Left lung (tissue), 10 donors: Measurements from ENCODE around the gene SGMS2. TPM values are rescaled to one million over a fixed set of nuclear protein-coding genes. Genes with fewer than 3 reads are reported as not detected.
"Not testable (repeated sequence)": the region's sequence is repeated elsewhere in the genome, so short reads cannot be mapped to it uniquely, and the experiment has no call there.

ENCODE experiments used
- ATAC-seq: fragments of 200-7000 bp; cut with Tn5 transposase; one replicate; pipeline ENCODE4 v1.9.1; 2020; ENCODE audit warnings: moderate library complexity
- DNase-seq, 4 donors: peaks; one replicate each; pipeline ENCODE4 v3.0.0-alpha.2; 2013 to 2020
- H3K27ac ChIP-seq, 2 donors: fragments of 200-600 bp; sonication (generic) in 1 of 2; one replicate each; pipeline versions ENCODE4 v1.5.0 to v1.8.0; 2020 to 2021
- H3K27me3 ChIP-seq, 2 donors: fragments of 200-600 bp; sonication (generic) in 1 of 2; one replicate each; pipeline versions ENCODE4 v1.5.0 to v1.8.0; 2020 to 2021
- H3K36me3 ChIP-seq, 2 donors: fragments of 200-600 bp; sonication (generic) in 1 of 2; one replicate each; pipeline versions ENCODE4 v1.5.0 to v1.8.0; 2020 to 2021
- H3K4me1 ChIP-seq, 2 donors: fragments of 200-600 bp; one replicate each; pipeline ENCODE4 v1.8.0; 2021
- H3K4me3 ChIP-seq, 2 donors: fragments of 200-600 bp; sonication (generic) in 1 of 2; one replicate each; pipeline versions ENCODE4 v1.5.0 to v1.8.0; 2020 to 2021; ENCODE audit warnings: mild to moderate bottlenecking in 1 of 2
- H3K9me3 ChIP-seq, 2 donors: fragments of 200-600 bp; sonication (generic) in 1 of 2; one replicate each; pipeline versions ENCODE4 v1.5.0 to v1.8.0; 2020 to 2021
- CTCF ChIP-seq, 2 donors: fragments of 200-600 bp; sonication (generic) in 1 of 2; IDR thresholded peaks; one replicate each; pipeline versions ENCODE4 v1.5.0 to v1.8.0; 2021; ENCODE audit warnings: antibody characterized with exemption in 2 of 2
- intact Hi-C, 2 donors: fragments of 100-400 bp; cut with DNase I; formaldehyde crosslinking; loops; one replicate each; pipeline versions ENCODE4 v1.11.2 to v1.14.2; 2022
- polyA plus RNA-seq, 6 donors: library from polyadenylated mRNA; unstranded; fragments of 120-200 nt; gene quantifications; one replicate each; pipeline ENCODE4 v1.2.1, GENCODE V29; 2013; ENCODE audit not compliant: insufficient read length in 6 of 6
- total RNA-seq, 2 donors: library from RNA; stranded (reverse); fragmentation: NEBNext Ultra II Directional; extraction: Animal tissue kit (Norgen Biotek cat#: 25700); gene quantifications; one replicate each; pipeline ENCODE4 v1.2.1, GENCODE V29; 2021
- donor health status: DM: no; HTN: yes; CAD: no.
- donor health status: DM: no; HTN: no; CAD: no.

SGMS2 gene
- total and polyA plus RNA-seq, 8 donors: 11.7 to 106 (median 17.1) TPM

- Histone ChIP-seq H3K27me3 (no peaks in the 10 kb centered on the region), H3K4me3 (no peak overlapping the region), H3K36me3 (peaks cover 2 to 30% of the 10 kb centered on the region in 2 donors), H3K9me3 (no peaks in the 10 kb centered on the region), H3K27ac (no peak overlapping the region), H3K4me1 (no peaks in the 10 kb centered on the region)
- ATAC-seq (no peak), DNase-seq (no peak)
- intact Hi-C loops: no loop called here
- no peak for TF ChIP-seq CTCF (IDR thresholded peaks at IDR 0.05)
Observed at GRCh38 chr4:107902715-107903114, 78.0 kb downstream of the SGMS2 start.

DNA sequence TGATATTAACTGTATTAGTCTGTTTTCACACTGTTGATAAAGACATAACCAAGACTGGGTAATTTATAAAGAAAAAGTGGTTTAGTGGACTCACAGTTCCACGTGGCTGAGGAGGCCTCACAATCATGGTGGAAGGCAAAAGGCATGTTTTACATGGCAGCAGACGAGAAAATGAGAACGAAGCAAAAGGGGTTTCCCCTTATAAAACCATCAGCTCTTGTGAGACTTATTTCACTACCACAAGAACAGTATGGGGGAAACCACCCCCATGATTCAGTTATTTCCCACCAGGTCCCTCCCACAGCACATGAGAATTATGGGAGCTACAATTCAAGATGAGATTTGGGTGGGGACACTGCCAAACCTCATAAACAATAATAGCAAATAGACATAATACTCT, 80.3 kb downstream of the SGMS2 start:
- ATAC-seq, H3K27me3 ChIP-seq, H3K4me1 ChIP-seq, H3K4me3 ChIP-seq, intact Hi-C loops, DNase-seq, H3K9me3 ChIP-seq, H3K27ac ChIP-seq: not testable (repeated sequence)
- peaks cover 2 to 45% of the 10 kb centered on the region in 2 donors for H3K36me3 ChIP-seq

- no peak overlapping the region for H3K4me3 ChIP-seq
Observed at GRCh38 chr4:107906458-107907100, 81.8 kb downstream of the SGMS2 start.

DNA sequence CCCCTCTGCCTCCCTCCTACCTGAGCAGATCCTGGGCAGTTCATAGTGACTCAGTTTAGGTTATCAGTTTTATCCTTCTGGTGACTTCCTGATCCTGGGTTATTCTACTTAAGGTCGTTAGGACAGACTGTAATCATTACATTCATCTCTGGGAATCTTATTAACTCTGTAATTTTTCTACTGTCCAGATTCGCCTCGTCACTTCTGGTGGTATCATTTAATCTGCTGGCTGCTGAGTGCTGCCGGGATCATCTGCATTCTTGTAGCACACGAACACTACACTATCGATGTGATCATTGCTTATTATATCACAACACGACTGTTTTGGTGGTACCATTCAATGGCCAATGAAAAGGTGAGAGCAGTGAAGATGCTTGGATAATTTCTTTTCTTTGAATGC, 83.6 kb downstream of the SGMS2 start:
- no peak for DNase-seq
- TF ChIP-seq CTCF (IDR thresholded peaks at IDR 0.05): no peak
- Histone ChIP-seq H3K27me3 (no peaks in the 10 kb centered on the region), H3K27ac (no peak overlapping the region), H3K4me3 (no peak overlapping the region), H3K4me1 (peaks cover 0 to 3% of the 10 kb centered on the region in 2 donors), H3K9me3 (no peaks in the 10 kb centered on the region), H3K36me3 (peaks cover 2 to 42% of the 10 kb centered on the region in 2 donors)
- no peak for ATAC-seq
- intact Hi-C loops: no loop called here

More at GRCh38 chr4:107906458-107907100, 81.8 kb downstream of the SGMS2 start:
- TF ChIP-seq CTCF (IDR thresholded peaks at IDR 0.05): no peak
- Histone ChIP-seq H3K4me1 (no peaks in the 10 kb centered on the region), H3K27me3 (no peaks in the 10 kb centered on the region), H3K27ac (no peak overlapping the region), H3K36me3 (peaks cover 2 to 46% of the 10 kb centered on the region in 2 donors), H3K9me3 (no peaks in the 10 kb centered on the region)
- no peak for ATAC-seq
- DNase-seq: no peak
- intact Hi-C loops: no loop called here

GRCh38 chr4:107913283-107913899, 88.7 kb downstream of the SGMS2 start:
- Histone ChIP-seq H3K36me3 (peaks cover 0 to 28% of the 10 kb centered on the region in 2 donors), H3K27me3 (no peaks in the 10 kb centered on the region), H3K4me1 (peaks cover 0 to 3% of the 10 kb centered on the region in 2 donors), H3K27ac (no peak overlapping the region), H3K9me3 (no peaks in the 10 kb centered on the region), H3K4me3 (no peak overlapping the region)
- peak; percentile 67 to 77 for TF ChIP-seq CTCF (IDR thresholded peaks at IDR 0.05)
- DNase-seq (peak in 2 of 4 donors; percentile 60 to 71), ATAC-seq (peak; percentile 96)
- intact Hi-C loops: loop anchor here in 1 of 2 donors (5.0 kb wide), 1 partner anchor 156 kb away; no protein-coding TSS in a partner anchor
